GM06990 (cell line): Measurements from ENCODE around the gene SLC35F1.

Experiments
- DNase-seq: peaks from one replicate; pipeline ENCODE4 v3.0.0-alpha.2; 2011; ENCODE audit not compliant: insufficient read length; ENCODE audit errors: extremely low read depth
- H3K27me3 ChIP-seq: replicated peaks from 2 replicates; pipeline ENCODE4 v1.6.0; 2011; ENCODE audit warnings: low read length; ENCODE audit not compliant: control insufficient read depth, insufficient read depth
- H3K36me3 ChIP-seq: 2 replicates; pipeline ENCODE4 v1.5.1; 2011; ENCODE audit warnings: low read length; ENCODE audit not compliant: control insufficient read depth, insufficient read depth
- H3K4me3 ChIP-seq: replicated peaks from 2 replicates; pipeline ENCODE4 v1.5.1; 2011; ENCODE audit warnings: low read depth, mild to moderate bottlenecking, control low read depth, low read length
- CTCF ChIP-seq: IDR thresholded peaks from 2 replicates; pipeline ENCODE4 v1.5.1; 2011; ENCODE audit warnings: low read length, control low read depth, mild to moderate bottlenecking, inconsistent platforms; ENCODE audit not compliant: insufficient read depth, poor library complexity, severe bottlenecking

SLC35F1 gene

DNA sequence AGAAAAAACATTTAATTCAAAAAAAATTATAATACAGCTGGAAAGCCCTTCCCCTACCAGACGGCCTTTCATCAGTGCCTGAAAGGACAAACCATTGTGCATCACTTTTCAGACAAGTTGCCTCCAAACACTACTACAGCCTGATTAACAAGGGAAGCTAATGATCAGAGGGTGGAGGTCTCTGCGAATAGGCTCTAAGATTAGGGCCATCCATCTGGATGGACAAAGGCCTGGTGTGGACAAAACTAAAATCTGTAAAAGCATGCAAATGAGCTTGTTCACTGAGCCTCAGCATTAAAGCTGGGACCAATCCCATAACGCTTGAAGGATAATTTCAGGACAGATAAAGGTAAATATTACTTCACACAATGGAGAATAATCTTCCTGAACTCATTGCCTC is 412.4 kb downstream of the SLC35F1 start:
- no peaks in the 10 kb centered on the region for H3K36me3 ChIP-seq

GRCh38 chr6:118319894-118320649 is 413.0 kb downstream of the SLC35F1 start:
- H3K36me3 ChIP-seq: no peaks in the 10 kb centered on the region
- TF ChIP-seq CTCF: no peak
- DNase-seq: no peak
- no peak overlapping the region for H3K4me3 ChIP-seq
- H3K27me3 ChIP-seq: no peaks in the 10 kb centered on the region

More for the DNA sequence above, 412.4 kb downstream of the SLC35F1 start:
- no peak for TF ChIP-seq CTCF
- Histone ChIP-seq H3K27me3 (no peaks in the 10 kb centered on the region), H3K4me3 (no peak overlapping the region)
- no peak for DNase-seq

DNA sequence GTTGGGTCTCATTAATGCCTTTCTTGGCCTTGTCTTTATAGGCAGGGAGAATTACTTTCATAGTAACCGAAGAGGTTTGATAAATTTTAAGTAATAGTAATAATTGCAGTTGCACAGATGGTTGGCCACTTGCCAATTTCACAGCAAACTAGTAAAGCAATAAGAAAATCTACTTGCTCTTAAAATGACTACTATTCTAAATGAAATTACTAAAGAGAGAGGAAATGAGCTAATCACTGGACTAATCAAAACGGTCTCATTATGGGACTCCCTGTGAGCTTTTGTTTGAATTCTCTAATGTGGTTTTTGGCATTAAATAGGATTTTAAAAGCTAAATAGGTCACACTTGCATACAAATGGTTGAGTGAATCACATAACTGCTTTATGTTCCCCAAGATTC is 413.6 kb downstream of the SLC35F1 start:
- no peak for DNase-seq
- no peak for TF ChIP-seq CTCF
- H3K36me3 ChIP-seq: no peaks in the 10 kb centered on the region
- H3K27me3 ChIP-seq: no peaks in the 10 kb centered on the region
- H3K4me3 ChIP-seq: no peak overlapping the region

GRCh38 chr6:118324116-118324515 is 417.1 kb downstream of the SLC35F1 start:
- no peaks in the 10 kb centered on the region for H3K36me3 ChIP-seq
- TF ChIP-seq CTCF: no peak
- H3K4me3 ChIP-seq: no peak overlapping the region
- no peaks in the 10 kb centered on the region for H3K27me3 ChIP-seq
- DNase-seq: no peak

DNA sequence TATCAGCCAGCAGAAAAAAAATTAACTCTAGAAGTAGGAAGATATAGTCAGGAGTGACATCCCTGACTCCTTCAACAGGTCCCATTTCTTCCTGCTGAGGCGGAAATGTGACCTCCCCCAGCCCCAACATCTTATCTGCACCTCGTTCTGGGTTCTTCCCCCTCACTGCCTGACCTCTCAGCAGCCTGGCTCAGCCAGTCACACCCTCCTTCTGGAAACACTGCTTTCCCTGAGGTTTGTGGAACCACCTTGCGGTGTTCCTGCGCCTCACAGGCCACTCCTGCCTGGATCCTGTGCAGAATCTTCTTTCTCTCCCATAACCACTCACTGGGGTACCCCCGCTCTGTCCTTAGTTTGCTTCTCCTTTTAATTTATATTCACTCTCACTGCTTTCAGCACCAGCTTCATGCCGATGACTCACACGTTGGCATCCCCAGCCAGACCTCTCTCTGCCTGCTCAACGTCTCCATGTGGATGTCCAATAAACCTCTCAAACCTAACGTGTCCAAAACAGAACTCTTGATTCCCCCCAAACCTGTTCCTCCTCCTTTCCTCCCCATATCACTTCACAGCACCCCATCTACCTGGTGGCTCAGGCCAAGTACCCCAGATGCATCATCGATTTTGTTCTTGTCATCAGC is 418.3 kb downstream of the SLC35F1 start:
- H3K27me3 ChIP-seq: no peaks in the 10 kb centered on the region
- no peaks in the 10 kb centered on the region for H3K36me3 ChIP-seq
- no peak overlapping the region for H3K4me3 ChIP-seq
- no peak for DNase-seq
- TF ChIP-seq CTCF: no peak
